Measurements from ENCODE around the gene TEKT4. TPM values are rescaled to one million over a fixed set of nuclear protein-coding genes. Genes with fewer than 3 reads are reported as not detected.
"Not testable (repeated sequence)": the region's sequence is repeated elsewhere in the genome, so short reads cannot be mapped to it uniquely, and the experiment has no call there.

The TEKT4 gene
- total and polyA plus RNA-seq, 2 donors (not counting 3 experiments of a cell fraction or from before 2014, with no cell fraction given), result not detected

DNA sequence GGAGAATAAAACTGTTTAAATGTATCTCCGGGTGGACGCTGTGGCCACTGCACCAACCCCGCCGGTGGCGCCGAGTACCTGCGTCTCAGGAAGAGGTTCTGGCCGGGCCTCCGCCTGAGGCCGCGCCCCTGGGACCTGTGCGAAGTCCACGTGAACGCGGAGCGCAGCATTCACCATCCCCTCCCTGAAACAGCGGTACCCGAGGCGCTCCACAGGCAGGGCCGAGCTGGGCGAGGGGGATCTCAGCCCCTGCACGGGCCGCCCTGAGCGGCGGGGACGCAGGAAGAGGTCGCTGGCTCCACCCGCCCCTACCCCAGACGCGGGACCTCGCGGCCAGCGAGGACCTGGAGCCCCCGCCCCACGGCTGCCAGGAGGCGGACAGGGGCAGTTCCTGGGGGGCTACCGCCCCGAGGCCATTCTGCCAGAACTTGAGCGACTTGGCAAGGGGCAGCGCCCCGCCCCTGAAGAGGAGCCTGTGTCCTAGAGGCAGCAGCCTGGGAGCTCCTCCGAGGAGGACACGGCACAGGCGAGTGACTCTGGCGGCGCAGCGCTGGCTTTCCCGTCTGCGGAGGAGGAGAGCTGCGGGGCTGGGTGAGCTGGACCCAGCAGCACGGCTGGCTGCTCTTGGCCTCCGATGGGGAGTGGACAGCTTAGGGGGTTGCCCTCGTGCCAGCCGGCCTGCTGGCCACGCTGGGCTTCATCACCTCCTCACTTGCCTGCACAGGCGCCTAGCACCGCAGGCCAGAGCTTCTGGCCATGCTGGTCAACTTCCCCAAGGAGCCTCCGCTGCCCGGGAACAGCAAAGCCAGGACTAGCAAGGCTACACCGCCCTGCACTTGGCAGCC is 9.7 kb upstream of the TEKT4 start:
- Histone ChIP-seq H3K4me1 (ENCODE audit: control insufficient read depth, extremely low read depth, insufficient read depth, low read length) (no peaks in the 10 kb centered on the region), H3K27me3 (ENCODE audit: control insufficient read depth in 2 of 2, insufficient read depth in 2 of 2, low read length in 2 of 2) (peaks cover 7 to 17% of the 10 kb centered on the region in 2 experiments), H4K20me1 (replicated peaks; ENCODE audit: control insufficient read depth, extremely low read depth, insufficient read depth, low read length) (no peaks in the 10 kb centered on the region), H2AFZ (ENCODE audit: low read depth, low read length) (no peak overlapping the region), H3K9me1 (replicated peaks; ENCODE audit: control insufficient read depth, extremely low read depth, insufficient read depth, low read length) (no peaks in the 10 kb centered on the region), H3K4me2 (ENCODE audit: insufficient read depth, low read length) (no peak overlapping the region), H3K27ac (ENCODE audit: insufficient read depth, low read depth, low read length) (no peak overlapping the region), H3K79me2 (ENCODE audit: control insufficient read depth, insufficient read depth, low read length) (no peaks in the 10 kb centered on the region), H3K36me3 (ENCODE audit: control insufficient read depth in 2 of 2, extremely low read depth in 1 of 2, insufficient read depth in 2 of 2, low read length in 2 of 2) (no peaks in the 10 kb centered on the region), H3K4me3 (replicated peaks in 1 of 3; ENCODE audit: insufficient read depth in 1 of 3, low read depth in 1 of 3, low read length in 3 of 3) (no peak overlapping the region), H3K9ac (replicated peaks; ENCODE audit: extremely low read depth, insufficient read depth, low read length) (no peak overlapping the region), H3K9me3 (replicated peaks; ENCODE audit: control insufficient read depth, insufficient read depth, low read length) (no peaks in the 10 kb centered on the region)
- intact Hi-C loops (cut with micrococcal nuclease) (no loop called here), dilution Hi-C loops (cut with MboI; ENCODE audit: extremely low pct_ligation_motif_present, low sequenced_read_pairs) (no loop called here)
- no peak for DNase-seq (ENCODE audit: low read depth, low spot score)
- CTCF ChIA-PET, result no interaction called here
- POLR2A ChIA-PET, result no interaction called here
- BruUV-seq (replicated peaks), result no TSS peak
- TF ChIP-seq POLR2A (IDR thresholded peaks at IDR 0.05; ENCODE audit: low read depth, low read length), result no peak
- TF ChIP-seq JUN (IDR thresholded peaks at IDR 0.05; ENCODE audit: borderline replicate concordance, insufficient read depth, insufficient read length, low read depth), result no peak
- TF ChIP-seq, protein P1, sequence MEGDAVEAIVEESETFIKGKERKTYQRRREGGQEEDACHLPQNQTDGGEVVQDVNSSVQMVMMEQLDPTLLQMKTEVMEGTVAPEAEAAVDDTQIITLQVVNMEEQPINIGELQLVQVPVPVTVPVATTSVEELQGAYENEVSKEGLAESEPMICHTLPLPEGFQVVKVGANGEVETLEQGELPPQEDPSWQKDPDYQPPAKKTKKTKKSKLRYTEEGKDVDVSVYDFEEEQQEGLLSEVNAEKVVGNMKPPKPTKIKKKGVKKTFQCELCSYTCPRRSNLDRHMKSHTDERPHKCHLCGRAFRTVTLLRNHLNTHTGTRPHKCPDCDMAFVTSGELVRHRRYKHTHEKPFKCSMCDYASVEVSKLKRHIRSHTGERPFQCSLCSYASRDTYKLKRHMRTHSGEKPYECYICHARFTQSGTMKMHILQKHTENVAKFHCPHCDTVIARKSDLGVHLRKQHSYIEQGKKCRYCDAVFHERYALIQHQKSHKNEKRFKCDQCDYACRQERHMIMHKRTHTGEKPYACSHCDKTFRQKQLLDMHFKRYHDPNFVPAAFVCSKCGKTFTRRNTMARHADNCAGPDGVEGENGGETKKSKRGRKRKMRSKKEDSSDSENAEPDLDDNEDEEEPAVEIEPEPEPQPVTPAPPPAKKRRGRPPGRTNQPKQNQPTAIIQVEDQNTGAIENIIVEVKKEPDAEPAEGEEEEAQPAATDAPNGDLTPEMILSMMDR (IDR thresholded peaks at IDR 0.05; ENCODE audit: extremely low read depth in 1 of 2, insufficient read depth in 1 of 2, low read depth in 1 of 2, low read length in 2 of 2), result no peak
- no peak for TF ChIP-seq MYC (IDR thresholded peaks at IDR 0.05; ENCODE audit: low read depth, low read length)
- TF ChIP-seq EZH2 (IDR thresholded peaks at IDR 0.05; ENCODE audit: borderline replicate concordance, low read depth, low read length, severe bottlenecking), result no peak
- no peak for TF ChIP-seq GATA2 (IDR thresholded peaks at IDR 0.05; ENCODE audit: insufficient read depth, insufficient read length, low read depth, low read length)
- TF ChIP-seq, protein P2, sequence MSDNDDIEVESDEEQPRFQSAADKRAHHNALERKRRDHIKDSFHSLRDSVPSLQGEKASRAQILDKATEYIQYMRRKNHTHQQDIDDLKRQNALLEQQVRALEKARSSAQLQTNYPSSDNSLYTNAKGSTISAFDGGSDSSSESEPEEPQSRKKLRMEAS (IDR thresholded peaks at IDR 0.05; ENCODE audit: insufficient read depth, insufficient read length), result no peak
- TF ChIP-seq POLR2AphosphoS5 (IDR thresholded peaks at IDR 0.05; ENCODE audit: insufficient read depth, low read depth, low read length), result no peak
- no peak for TF ChIP-seq FOS (IDR thresholded peaks at IDR 0.05; ENCODE audit: borderline replicate concordance, insufficient read depth, low read length)
- FAIRE-seq, result no peak

DNA sequence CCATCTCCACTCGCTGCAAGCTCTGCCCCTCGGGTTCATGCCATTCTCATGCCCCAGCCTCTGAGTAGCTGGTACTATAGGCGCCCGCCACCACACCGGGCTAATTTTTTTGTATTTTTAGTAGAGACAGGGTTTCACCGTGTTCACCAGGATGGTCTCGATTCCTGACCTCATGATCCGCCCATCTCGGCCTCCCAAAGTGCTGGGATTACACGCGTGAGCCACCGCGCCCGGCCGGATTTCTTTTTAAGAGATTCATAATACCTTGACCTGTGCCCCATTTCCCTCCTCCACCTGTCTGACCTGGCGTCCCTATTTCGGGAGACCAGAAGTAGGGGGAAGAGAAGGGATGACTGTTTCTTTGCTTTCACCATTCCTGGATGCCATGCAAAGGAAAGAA is 8.3 kb upstream of the TEKT4 start:
- FAIRE-seq; H3K9ac ChIP-seq (replicated peaks; ENCODE audit: extremely low read depth, insufficient read depth, low read length); H3K36me3 ChIP-seq (ENCODE audit: control insufficient read depth in 2 of 2, extremely low read depth in 1 of 2, insufficient read depth in 2 of 2, low read length in 2 of 2); H2AFZ ChIP-seq (ENCODE audit: low read depth, low read length); H3K4me2 ChIP-seq (ENCODE audit: insufficient read depth, low read length); H3K9me1 ChIP-seq (replicated peaks; ENCODE audit: control insufficient read depth, extremely low read depth, insufficient read depth, low read length); H3K27ac ChIP-seq (ENCODE audit: insufficient read depth, low read depth, low read length); dilution Hi-C loops (cut with MboI; ENCODE audit: extremely low pct_ligation_motif_present, low sequenced_read_pairs); H3K4me1 ChIP-seq (ENCODE audit: control insufficient read depth, extremely low read depth, insufficient read depth, low read length); H3K9me3 ChIP-seq (replicated peaks; ENCODE audit: control insufficient read depth, insufficient read depth, low read length); H4K20me1 ChIP-seq (replicated peaks; ENCODE audit: control insufficient read depth, extremely low read depth, insufficient read depth, low read length); POLR2A ChIA-PET; CTCF ChIA-PET; intact Hi-C loops (cut with micrococcal nuclease); H3K79me2 ChIP-seq (ENCODE audit: control insufficient read depth, insufficient read depth, low read length); BruUV-seq (replicated peaks); H3K4me3 ChIP-seq (replicated peaks in 1 of 3; ENCODE audit: insufficient read depth in 1 of 3, low read depth in 1 of 3, low read length in 3 of 3); DNase-seq (ENCODE audit: low read depth, low spot score): not testable (repeated sequence)
- peaks cover 7 to 13% of the 10 kb centered on the region in 2 experiments for H3K27me3 ChIP-seq (ENCODE audit: control insufficient read depth in 2 of 2, insufficient read depth in 2 of 2, low read length in 2 of 2)

Data from endothelial cell of umbilical vein (primary cell).